ENCODE data around the gene ATAD1. TPM values are rescaled to one million over a fixed set of nuclear protein-coding genes. Genes with fewer than 3 reads are reported as not detected.
"Not testable (repeated sequence)": the region's sequence is repeated elsewhere in the genome, so short reads cannot be mapped to it uniquely, and the experiment has no call there.

ATAD1 gene
- total RNA-seq, 1 experiment from 2014 or later, result 48.8 TPM

- CTCF ChIA-PET, result no interaction called here
- peaks cover 6% of the 10 kb centered on the region for H3K4me1 Mint-ChIP-seq (ENCODE audit: low read depth, unreplicated experiment)
- intact Hi-C loops (cut with micrococcal nuclease; ENCODE audit: unreplicated experiment), result no loop called here
- no peaks in the 10 kb centered on the region for H3K36me3 ChIP-seq (ENCODE audit: control insufficient read depth, insufficient read depth, low read length)
- H3K27me3 Mint-ChIP-seq (ENCODE audit: insufficient read depth, unreplicated experiment), result no peaks in the 10 kb centered on the region
- H3K9me3 ChIP-seq, result no peaks in the 10 kb centered on the region
- no peak for DNase-seq
- no peaks in the 10 kb centered on the region for H3K27me3 ChIP-seq (replicated peaks; ENCODE audit: control insufficient read depth, insufficient read depth, low read length)
- no peaks in the 10 kb centered on the region for H3K9me3 Mint-ChIP-seq (ENCODE audit: unreplicated experiment)
- no peak overlapping the region for H3K4me3 ChIP-seq (ENCODE audit: low read depth, low read length)
- H3K36me3 Mint-ChIP-seq (ENCODE audit: insufficient read depth, unreplicated experiment), result no peaks in the 10 kb centered on the region
- no TSS peak for BruUV-seq (replicated peaks)
- peaks cover 4% of the 10 kb centered on the region for H3K4me1 ChIP-seq
- no peak for TF ChIP-seq CTCF (IDR thresholded peaks at IDR 0.05; ENCODE audit: insufficient read depth in 1 of 2, low read depth in 1 of 2, low read length in 1 of 2, severe bottlenecking in 1 of 2, unreplicated experiment in 1 of 2)
- H3K4me3 Mint-ChIP-seq (ENCODE audit: unreplicated experiment), result no peak overlapping the region
- POLR2A ChIA-PET, result no interaction called here
- H3K27ac Mint-ChIP-seq (ENCODE audit: unreplicated experiment), result no peak overlapping the region
Observed at GRCh38 chr10:87836098-87836497, 18.1 kb upstream of the ATAD1 start.

GRCh38 chr10:87829986-87830729 is 12.1 kb upstream of the ATAD1 start:
- H3K27ac Mint-ChIP-seq (ENCODE audit: unreplicated experiment), result no peak overlapping the region
- Histone ChIP-seq H3K27me3 (replicated peaks; ENCODE audit: control insufficient read depth, insufficient read depth, low read length) (no peaks in the 10 kb centered on the region), H3K9me3 (no peaks in the 10 kb centered on the region), H3K36me3 (ENCODE audit: control insufficient read depth, insufficient read depth, low read length) (no peaks in the 10 kb centered on the region), H3K4me3 (ENCODE audit: low read depth, low read length) (no peak overlapping the region), H3K4me1 (peaks cover 8% of the 10 kb centered on the region; the same call in 1 of the 2 replicates)
- intact Hi-C loops (cut with micrococcal nuclease; ENCODE audit: unreplicated experiment), result no loop called here
- BruUV-seq (replicated peaks), result no TSS peak
- ChIA-PET POLR2A (no interaction called here), CTCF (interaction anchor here (1.3 kb wide), 1 partner anchor 12 kb away, joined by 3 read pairs; no protein-coding TSS in a partner anchor)
- no peak overlapping the region for H3K4me3 Mint-ChIP-seq (ENCODE audit: unreplicated experiment)
- no peak for TF ChIP-seq CTCF (IDR thresholded peaks at IDR 0.05; ENCODE audit: insufficient read depth in 1 of 2, low read depth in 1 of 2, low read length in 1 of 2, severe bottlenecking in 1 of 2, unreplicated experiment in 1 of 2)
- no peaks in the 10 kb centered on the region for H3K36me3 Mint-ChIP-seq (ENCODE audit: insufficient read depth, unreplicated experiment)
- no peak for DNase-seq
- no peaks in the 10 kb centered on the region for H3K9me3 Mint-ChIP-seq (ENCODE audit: unreplicated experiment)
- peaks cover 6% of the 10 kb centered on the region for H3K4me1 Mint-ChIP-seq (ENCODE audit: low read depth, unreplicated experiment)
- no peaks in the 10 kb centered on the region for H3K27me3 Mint-ChIP-seq (ENCODE audit: insufficient read depth, unreplicated experiment)

- H3K27me3 Mint-ChIP-seq (ENCODE audit: insufficient read depth, unreplicated experiment); H3K36me3 ChIP-seq (ENCODE audit: control insufficient read depth, insufficient read depth, low read length); H3K27ac Mint-ChIP-seq (ENCODE audit: unreplicated experiment); H3K4me3 ChIP-seq (ENCODE audit: low read depth, low read length); H3K4me3 Mint-ChIP-seq (ENCODE audit: unreplicated experiment); intact Hi-C loops (cut with micrococcal nuclease; ENCODE audit: unreplicated experiment); H3K9me3 Mint-ChIP-seq (ENCODE audit: unreplicated experiment); DNase-seq; BruUV-seq (replicated peaks); H3K4me1 Mint-ChIP-seq (ENCODE audit: low read depth, unreplicated experiment); POLR2A ChIA-PET; H3K4me1 ChIP-seq; H3K36me3 Mint-ChIP-seq (ENCODE audit: insufficient read depth, unreplicated experiment); H3K9me3 ChIP-seq; H3K27me3 ChIP-seq (replicated peaks; ENCODE audit: control insufficient read depth, insufficient read depth, low read length): not testable (repeated sequence)
- CTCF ChIA-PET, result interaction anchor here (0.8 kb wide), 1 partner anchor 34 kb away, joined by 4 read pairs; the partner anchor contains the start of gene KLLN
Observed at GRCh38 chr10:87829051-87829450, 11.0 kb upstream of the ATAD1 start.
